ENCODE results near the gene COX7A1. TPM values are rescaled to one million over a fixed set of nuclear protein-coding genes. Genes with fewer than 3 reads are reported as not detected.
"Not testable (repeated sequence)": the region's sequence is repeated elsewhere in the genome, so short reads cannot be mapped to it uniquely, and the experiment has no call there.

COX7A1 gene
- total RNA-seq, 4 donors from 2014 or later = 18.4 to 73.9 (median 35.5) TPM

DNA sequence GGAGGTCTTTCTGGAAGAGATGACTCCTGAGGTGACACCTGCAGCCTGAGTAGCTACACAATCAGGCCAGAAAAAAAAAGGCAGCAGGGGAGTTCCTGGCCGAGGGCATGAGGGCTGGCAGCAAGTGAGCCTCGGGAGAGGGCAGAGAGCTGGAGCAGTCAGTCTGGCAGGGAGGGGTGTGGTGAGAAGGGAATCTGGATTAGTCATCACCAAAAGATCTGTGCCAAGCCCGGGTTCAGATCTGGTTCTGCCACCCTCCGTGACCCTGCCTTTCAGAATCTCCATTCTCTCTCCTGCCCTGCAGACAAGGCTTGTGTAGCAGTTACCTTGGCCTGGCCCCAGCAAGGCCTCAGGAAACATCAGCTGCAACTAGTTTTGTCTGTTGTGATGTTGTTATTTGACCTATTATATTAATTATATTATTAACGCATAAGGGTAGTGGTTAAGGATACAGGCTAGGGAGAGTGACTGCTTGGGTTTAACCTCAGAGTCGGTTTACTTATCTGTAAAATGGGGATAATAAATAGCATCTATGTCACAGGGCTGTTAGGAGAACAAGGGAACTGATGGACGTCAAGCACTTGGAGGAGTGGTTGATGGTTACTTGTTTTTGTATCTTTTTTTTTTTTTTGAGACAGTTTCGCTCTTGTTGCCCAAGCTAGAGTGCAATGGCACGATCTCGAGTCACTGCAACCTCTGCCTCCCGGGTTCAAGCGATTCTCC lies 15.1 kb downstream of the COX7A1 start:
- Histone ChIP-seq H3K4me3 (no peak overlapping the region), H3K27ac (peak overlapping the region in 3 of 4 donors; percentile 50 to 77 (median 74)), H3K27me3 (no peaks in the 10 kb centered on the region), H3K9me3 (no peaks in the 10 kb centered on the region), H3K4me1 (peaks cover 5 to 34% (median 10%) of the 10 kb centered on the region in 4 donors), H3K36me3 (peaks cover 0 to 6% (median 1%) of the 10 kb centered on the region in 3 donors)
- TF ChIP-seq, protein P1, sequence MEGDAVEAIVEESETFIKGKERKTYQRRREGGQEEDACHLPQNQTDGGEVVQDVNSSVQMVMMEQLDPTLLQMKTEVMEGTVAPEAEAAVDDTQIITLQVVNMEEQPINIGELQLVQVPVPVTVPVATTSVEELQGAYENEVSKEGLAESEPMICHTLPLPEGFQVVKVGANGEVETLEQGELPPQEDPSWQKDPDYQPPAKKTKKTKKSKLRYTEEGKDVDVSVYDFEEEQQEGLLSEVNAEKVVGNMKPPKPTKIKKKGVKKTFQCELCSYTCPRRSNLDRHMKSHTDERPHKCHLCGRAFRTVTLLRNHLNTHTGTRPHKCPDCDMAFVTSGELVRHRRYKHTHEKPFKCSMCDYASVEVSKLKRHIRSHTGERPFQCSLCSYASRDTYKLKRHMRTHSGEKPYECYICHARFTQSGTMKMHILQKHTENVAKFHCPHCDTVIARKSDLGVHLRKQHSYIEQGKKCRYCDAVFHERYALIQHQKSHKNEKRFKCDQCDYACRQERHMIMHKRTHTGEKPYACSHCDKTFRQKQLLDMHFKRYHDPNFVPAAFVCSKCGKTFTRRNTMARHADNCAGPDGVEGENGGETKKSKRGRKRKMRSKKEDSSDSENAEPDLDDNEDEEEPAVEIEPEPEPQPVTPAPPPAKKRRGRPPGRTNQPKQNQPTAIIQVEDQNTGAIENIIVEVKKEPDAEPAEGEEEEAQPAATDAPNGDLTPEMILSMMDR (IDR thresholded peaks at IDR 0.05) = no peak
- peak in 1 of 2 donors; percentile 45 for TF ChIP-seq EP300 (IDR thresholded peaks at IDR 0.05)
- WGBS, 2 donors = 49 to 53% methylated on average over 12 of the region's 12 CpGs
- no peak for DNase-seq (ENCODE audit: low spot score in 2 of 2)

- H3K4me1 ChIP-seq = peaks cover 0 to 24% (median 4%) of the 10 kb centered on the region in 4 donors
- H3K9me3 ChIP-seq; H3K36me3 ChIP-seq; H3K4me3 ChIP-seq; H3K27me3 ChIP-seq; DNase-seq (ENCODE audit: low spot score in 2 of 2); H3K27ac ChIP-seq: not testable (repeated sequence)
- WGBS, 2 donors = 88 to 94% methylated on average over 3 to 4 of the region's 4 CpGs
These were observed 17.4 kb downstream of the COX7A1 start for GRCh38 chr19:36134867-36135266.

DNA sequence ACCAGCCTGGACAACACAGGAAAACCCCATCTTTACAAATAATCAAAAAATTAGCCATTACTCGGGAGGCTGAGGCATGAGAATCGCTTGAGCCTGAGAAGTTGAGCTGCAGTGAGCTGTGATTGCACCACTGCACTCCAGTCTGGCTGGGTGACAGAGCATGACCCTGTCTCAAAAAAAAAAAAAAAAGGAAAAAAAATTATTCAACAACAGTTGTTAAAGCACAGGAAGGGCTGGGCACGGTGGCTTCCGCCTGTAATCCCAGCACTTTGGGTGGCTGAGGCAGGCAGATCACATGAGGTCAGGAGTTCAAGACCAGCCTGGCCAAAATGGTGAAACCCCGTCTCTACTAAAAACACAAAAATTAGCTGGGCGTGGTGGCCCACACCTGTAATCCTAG lies 21.0 kb downstream of the COX7A1 start:
- not testable (repeated sequence) for H3K27me3 ChIP-seq; H3K4me3 ChIP-seq; H3K36me3 ChIP-seq; DNase-seq (ENCODE audit: low spot score in 2 of 2); H3K9me3 ChIP-seq; H3K27ac ChIP-seq
- H3K4me1 ChIP-seq = peaks cover 0 to 20% (median 7%) of the 10 kb centered on the region in 4 donors
- 67 to 69% methylated on average over 6 of the region's 6 CpGs for WGBS, 2 donors

GRCh38 chr19:36128392-36128736 lies 23.9 kb downstream of the COX7A1 start:
- Histone ChIP-seq H3K36me3 (peaks cover 4 to 29% (median 4%) of the 10 kb centered on the region in 3 donors), H3K4me3 (peak overlapping the region; percentile 27 to 59 (median 52))

DNA sequence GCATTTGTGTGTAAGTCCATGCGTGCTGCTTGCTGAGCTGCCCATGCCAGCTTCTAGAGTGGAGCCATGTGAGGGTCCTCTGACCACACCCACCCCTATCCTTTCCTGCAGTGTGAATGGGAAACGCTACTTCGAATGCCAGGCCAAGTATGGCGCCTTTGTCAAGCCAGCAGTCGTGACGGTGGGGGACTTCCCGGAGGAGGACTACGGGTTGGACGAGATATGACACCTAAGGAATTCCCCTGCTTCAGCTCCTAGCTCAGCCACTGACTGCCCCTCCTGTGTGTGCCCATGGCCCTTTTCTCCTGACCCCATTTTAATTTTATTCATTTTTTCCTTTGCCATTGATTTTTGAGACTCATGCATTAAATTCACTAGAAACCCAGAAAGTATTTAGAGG lies 26.7 kb downstream of the COX7A1 start:
- Histone ChIP-seq H3K9me3 (no peaks in the 10 kb centered on the region), H3K27ac (no peak overlapping the region), H3K4me3 (no peak overlapping the region), H3K27me3 (no peaks in the 10 kb centered on the region), H3K36me3 (peaks cover 4 to 57% (median 4%) of the 10 kb centered on the region in 3 donors), H3K4me1 (peaks cover 0 to 18% (median 7%) of the 10 kb centered on the region in 4 donors)
- TF ChIP-seq POLR2A (IDR thresholded peaks at IDR 0.05) = no peak
- no peak for TF ChIP-seq EP300 (IDR thresholded peaks at IDR 0.05)
- TF ChIP-seq, protein P1 (IDR thresholded peaks at IDR 0.05) = no peak
- WGBS, 2 donors = 83 to 84% methylated on average over 9 of the region's 9 CpGs
- DNase-seq (ENCODE audit: low spot score in 2 of 2) = no peak

More at GRCh38 chr19:36128392-36128736, 23.9 kb downstream of the COX7A1 start:
- no peak for DNase-seq (ENCODE audit: low spot score in 2 of 2)
- 8 to 12% methylated on average over 10 of the region's 10 CpGs for WGBS, 2 donors
- H3K4me1 ChIP-seq = peaks cover 0 to 18% (median 7%) of the 10 kb centered on the region in 4 donors
- no peaks in the 10 kb centered on the region for H3K9me3 ChIP-seq
- peak overlapping the region; percentile 60 to 92 (median 90) for H3K27ac ChIP-seq
- no peaks in the 10 kb centered on the region for H3K27me3 ChIP-seq
- TF ChIP-seq, protein P1 (IDR thresholded peaks at IDR 0.05) = no peak
- TF ChIP-seq EP300 (IDR thresholded peaks at IDR 0.05) (no peak), POLR2A (IDR thresholded peaks at IDR 0.05) (no peak)

- Histone ChIP-seq H3K36me3 (peaks cover 4 to 94% (median 4%) of the 10 kb centered on the region in 3 donors), H3K4me3 (no peak overlapping the region)
These were observed 30.6 kb downstream of the COX7A1 start for GRCh38 chr19:36121486-36122124.

More at GRCh38 chr19:36121486-36122124, 30.6 kb downstream of the COX7A1 start:
- Histone ChIP-seq H3K27me3 (no peaks in the 10 kb centered on the region), H3K4me1 (peaks cover 0 to 30% (median 4%) of the 10 kb centered on the region in 4 donors), H3K9me3 (no peaks in the 10 kb centered on the region), H3K27ac (no peak overlapping the region)
- DNase-seq (ENCODE audit: low spot score in 2 of 2) = no peak
- TF ChIP-seq EP300 (IDR thresholded peaks at IDR 0.05) = no peak
- no peak for TF ChIP-seq POLR2A (IDR thresholded peaks at IDR 0.05)
- TF ChIP-seq, protein P1 (IDR thresholded peaks at IDR 0.05) = no peak
- 83 to 90% methylated on average over 48 to 49 of the region's 49 CpGs for WGBS, 2 donors
